Endothelial cell (in vitro differentiated cells): Measurements from ENCODE around the gene PLCXD1. TPM values are rescaled to one million over a fixed set of nuclear protein-coding genes. Genes with fewer than 3 reads are reported as not detected.
A peak's percentile ranks its signal among the peaks of the same experiment; 100 is the strongest.

ENCODE experiments used
- DNase-seq: peaks from one replicate; pipeline ENCODE4 v3.0.0; 2021; ENCODE audit warnings: low spot score
- H3K27ac Mint-ChIP-seq: one replicate; pipeline ENCODE4 v1.8.0; 2021; ENCODE audit warnings: mixed read lengths, inconsistent platforms; ENCODE audit not compliant: unreplicated experiment
- H3K27me3 Mint-ChIP-seq: one replicate; pipeline ENCODE4 v1.8.0; 2021; ENCODE audit warnings: mild to moderate bottlenecking, moderate library complexity, mixed read lengths, inconsistent platforms; ENCODE audit not compliant: unreplicated experiment
- H3K36me3 Mint-ChIP-seq: one replicate; pipeline ENCODE4 v1.8.0; 2021; ENCODE audit warnings: mild to moderate bottlenecking, low read depth, mixed read lengths, inconsistent platforms; ENCODE audit not compliant: unreplicated experiment
- H3K4me1 Mint-ChIP-seq: one replicate; pipeline ENCODE4 v1.8.0; 2021; ENCODE audit warnings: mild to moderate bottlenecking, mixed read lengths, inconsistent platforms; ENCODE audit not compliant: unreplicated experiment
- H3K4me3 Mint-ChIP-seq: one replicate; pipeline ENCODE4 v1.8.0; 2021; ENCODE audit warnings: mild to moderate bottlenecking, mixed read lengths, inconsistent platforms; ENCODE audit not compliant: unreplicated experiment
- H3K9me3 Mint-ChIP-seq: one replicate; pipeline ENCODE4 v1.8.0; 2021; ENCODE audit warnings: mixed read lengths, inconsistent platforms; ENCODE audit not compliant: unreplicated experiment
- total RNA-seq: library from RNA; stranded (reverse); fragmentation: NEBNext Ultra II Directional; extraction: Animal tissue kit (Norgen Biotek cat#: 25700); gene quantifications from one replicate; pipeline ENCODE4 v1.2.1, GENCODE V29; 2021; ENCODE audit not compliant: unreplicated experiment
- TF ChIP-seq, protein P1 (sequence below): fragments of 200-600 bp; sonication (generic); IDR thresholded peaks from one replicate; pipeline ENCODE4 v1.5.0; 2021; ENCODE audit warnings: antibody characterized with exemption; ENCODE audit not compliant: unreplicated experiment

PLCXD1 gene
- total RNA-seq, 1 donor from 2014 or later = 21.7 TPM

GRCh38 chrX:252244-252956, 28.8 kb upstream of the PLCXD1 start:
- Mint-ChIP-seq H3K9me3 (peaks cover 30% of the 10 kb centered on the region), H3K36me3 (peaks cover 19% of the 10 kb centered on the region), H3K4me3 (peak overlapping the region; percentile 42), H3K27me3 (peaks cover 20% of the 10 kb centered on the region), H3K4me1 (no peaks in the 10 kb centered on the region), H3K27ac (peak overlapping the region; percentile 3)
- DNase-seq = no peak
- TF ChIP-seq, protein P1, sequence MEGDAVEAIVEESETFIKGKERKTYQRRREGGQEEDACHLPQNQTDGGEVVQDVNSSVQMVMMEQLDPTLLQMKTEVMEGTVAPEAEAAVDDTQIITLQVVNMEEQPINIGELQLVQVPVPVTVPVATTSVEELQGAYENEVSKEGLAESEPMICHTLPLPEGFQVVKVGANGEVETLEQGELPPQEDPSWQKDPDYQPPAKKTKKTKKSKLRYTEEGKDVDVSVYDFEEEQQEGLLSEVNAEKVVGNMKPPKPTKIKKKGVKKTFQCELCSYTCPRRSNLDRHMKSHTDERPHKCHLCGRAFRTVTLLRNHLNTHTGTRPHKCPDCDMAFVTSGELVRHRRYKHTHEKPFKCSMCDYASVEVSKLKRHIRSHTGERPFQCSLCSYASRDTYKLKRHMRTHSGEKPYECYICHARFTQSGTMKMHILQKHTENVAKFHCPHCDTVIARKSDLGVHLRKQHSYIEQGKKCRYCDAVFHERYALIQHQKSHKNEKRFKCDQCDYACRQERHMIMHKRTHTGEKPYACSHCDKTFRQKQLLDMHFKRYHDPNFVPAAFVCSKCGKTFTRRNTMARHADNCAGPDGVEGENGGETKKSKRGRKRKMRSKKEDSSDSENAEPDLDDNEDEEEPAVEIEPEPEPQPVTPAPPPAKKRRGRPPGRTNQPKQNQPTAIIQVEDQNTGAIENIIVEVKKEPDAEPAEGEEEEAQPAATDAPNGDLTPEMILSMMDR = no peak

DNA sequence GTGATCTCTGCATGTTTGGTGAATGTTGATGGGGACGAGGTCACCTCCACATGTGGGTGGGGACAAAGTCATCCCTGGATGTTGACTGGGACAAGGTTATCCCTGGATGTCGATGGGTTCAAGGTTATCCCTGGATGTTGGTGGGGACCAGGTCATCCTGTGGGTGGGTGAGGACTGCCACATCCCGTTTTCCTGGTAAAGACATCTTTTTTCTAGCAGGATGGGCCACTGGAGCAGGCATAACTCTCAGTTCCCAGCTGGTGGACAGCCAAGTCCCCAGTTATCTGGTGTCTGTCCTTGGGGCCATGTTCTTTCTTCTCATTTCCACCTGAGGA, 28.3 kb upstream of the PLCXD1 start:
- no peak for DNase-seq
- Mint-ChIP-seq H3K9me3 (peaks cover 30% of the 10 kb centered on the region), H3K27me3 (peaks cover 20% of the 10 kb centered on the region), H3K4me3 (no peak overlapping the region), H3K36me3 (peaks cover 19% of the 10 kb centered on the region), H3K4me1 (no peaks in the 10 kb centered on the region), H3K27ac (peak overlapping the region; percentile 3)
- TF ChIP-seq, protein P1 = no peak

DNA sequence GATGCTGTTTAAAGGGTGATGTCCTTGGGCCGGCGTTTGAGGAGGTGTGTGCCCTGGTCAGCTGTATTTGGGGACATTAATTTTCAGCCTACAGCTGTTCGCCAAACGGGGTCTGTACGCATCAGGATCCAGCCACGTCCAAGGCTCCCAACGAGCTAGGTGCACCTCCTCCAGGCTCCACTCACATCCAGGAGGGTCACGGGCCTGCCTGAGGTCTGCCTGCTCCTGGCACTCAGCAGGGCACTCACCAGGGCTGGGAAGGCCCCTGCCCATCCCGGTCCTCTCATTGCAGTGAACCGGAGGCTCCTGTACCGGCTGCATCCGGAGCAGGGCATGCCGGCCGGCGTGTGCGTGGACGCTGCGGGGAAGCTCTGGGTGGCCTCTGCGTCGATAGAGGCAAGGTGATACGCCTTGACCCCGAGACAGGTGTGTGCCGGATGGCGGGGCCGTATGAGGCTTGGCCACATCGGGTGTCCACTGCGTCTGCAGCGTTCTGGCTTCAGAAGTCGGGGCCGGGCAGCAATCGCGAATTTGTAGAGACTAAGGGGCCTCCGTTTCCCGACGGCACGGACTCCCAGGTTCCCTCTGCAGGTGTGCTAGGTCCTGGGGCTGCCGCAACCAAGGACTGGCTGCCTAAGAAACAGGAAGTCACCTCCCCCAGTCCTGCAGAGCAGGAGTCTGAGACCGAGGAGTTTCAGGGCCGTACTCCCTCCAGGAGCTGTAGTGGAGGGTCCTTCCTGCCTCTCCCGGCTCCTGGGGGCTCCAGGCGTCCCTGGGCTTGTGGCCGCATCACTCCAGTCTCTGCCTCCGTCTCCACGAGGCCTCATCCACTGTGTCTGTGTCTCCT, 27.5 kb upstream of the PLCXD1 start:
- Mint-ChIP-seq H3K27me3 (peaks cover 20% of the 10 kb centered on the region), H3K9me3 (peaks cover 30% of the 10 kb centered on the region), H3K27ac (no peak overlapping the region), H3K4me1 (no peaks in the 10 kb centered on the region), H3K4me3 (no peak overlapping the region), H3K36me3 (peaks cover 19% of the 10 kb centered on the region)
- DNase-seq = no peak
- TF ChIP-seq, protein P1 = no peak

DNA sequence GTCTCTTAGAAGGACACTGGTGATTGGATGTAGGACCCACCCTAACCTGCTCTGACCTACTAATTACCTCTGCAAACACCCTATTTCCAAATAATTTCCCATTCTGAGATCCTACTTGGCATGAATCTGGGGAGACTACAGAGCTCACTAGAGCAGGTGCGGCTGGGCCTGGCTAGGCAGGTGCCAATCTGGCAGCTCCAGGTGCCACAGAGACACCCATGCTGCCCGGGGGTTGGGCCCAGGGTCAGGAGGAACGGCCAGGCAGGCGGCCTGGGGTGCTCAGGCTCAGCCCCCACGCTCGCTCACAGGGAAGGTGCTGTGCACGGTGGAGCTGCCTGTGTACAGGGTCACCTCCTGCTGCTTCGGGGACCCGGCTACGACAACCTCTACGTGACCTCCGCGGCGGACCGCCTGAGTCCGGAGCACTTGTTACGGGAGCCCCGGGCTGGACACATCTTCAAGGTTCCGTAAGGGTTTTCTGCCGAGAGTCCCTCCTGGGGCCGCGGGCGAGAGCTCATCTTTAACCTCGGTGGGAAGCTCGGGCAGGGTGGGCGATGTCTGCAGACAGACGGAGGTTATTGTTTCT, 26.5 kb upstream of the PLCXD1 start:
- peaks cover 30% of the 10 kb centered on the region for H3K9me3 Mint-ChIP-seq
- peaks cover 20% of the 10 kb centered on the region for H3K27me3 Mint-ChIP-seq
- DNase-seq = no peak
- H3K36me3 Mint-ChIP-seq = peaks cover 19% of the 10 kb centered on the region
- TF ChIP-seq, protein P1 = no peak
- no peaks in the 10 kb centered on the region for H3K4me1 Mint-ChIP-seq
- no peak overlapping the region for H3K27ac Mint-ChIP-seq
- H3K4me3 Mint-ChIP-seq = peak overlapping the region; percentile 16
